Uterus (tissue), 2 donors: ENCODE data around the gene VEPH1.

Experiments used
- CTCF ChIP-seq, 4 experiments: fragments of 200-600 bp in 2 of 4; fragments of 450-650 bp in 2 of 4; sonication (generic) in 2 of 4; IDR thresholded peaks; one replicate each; pipeline ENCODE4 v1.5.1; 2016 to 2019; ENCODE audit warnings: antibody characterized with exemption in 4 of 4, mild to moderate bottlenecking in 2 of 4, moderate library complexity in 1 of 4
- POLR2A ChIP-seq, 2 donors: fragments of 450-650 bp; IDR thresholded peaks; one replicate each; pipeline ENCODE4 v1.6.1; 2016; ENCODE audit warnings: antibody characterized with exemption in 2 of 2, mild to moderate bottlenecking in 1 of 2, moderate library complexity in 1 of 2

- TF ChIP-seq CTCF (IDR thresholded peaks at IDR 0.05) (no peak), POLR2A (IDR thresholded peaks at IDR 0.05) (no peak)
These were observed 231.8 kb downstream of the VEPH1 start for GRCh38 chr3:157271283-157271882.
